Measurements from ENCODE around the gene TFAP2B.

Gene TFAP2B

DNA sequence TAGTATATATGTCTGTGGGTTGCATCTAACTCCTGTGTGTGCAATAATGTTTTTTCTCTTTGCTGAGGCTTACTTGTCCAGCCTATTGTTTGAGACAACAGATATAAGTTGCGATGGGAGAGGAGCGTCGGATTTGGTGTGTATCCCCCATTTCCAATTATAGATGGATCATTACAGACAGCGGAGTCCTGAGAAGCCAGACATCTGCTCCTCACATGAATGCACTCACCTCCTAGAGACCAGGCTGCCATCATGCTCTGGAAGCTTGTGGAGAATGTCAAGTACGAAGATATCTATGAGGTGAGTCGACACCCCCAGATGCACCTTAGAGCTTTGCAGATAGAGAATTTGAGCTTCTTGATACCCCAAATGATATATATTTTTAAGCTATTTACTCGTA is at the start of gene TFAP2B:
TSS of gene TFAP2B (plus strand) at position 199 of the 400 bp plus-strand sequence. CDS start at position 220, 21 bp downstream.
- Histone ChIP-seq H3K9me3 (ENCODE audit: control insufficient read depth, low read length) (no peaks in the 10 kb centered on the region), H3K4me3 (ENCODE audit: low read length) (peak within 1 kb of the TSS; percentile 46), H3K9ac (ENCODE audit: low read length) (no peak within 1 kb of the TSS), H3K36me3 (ENCODE audit: control insufficient read depth, insufficient read depth, low read length, severe bottlenecking) (no peaks in the 10 kb centered on the region), H3K4me1 (ENCODE audit: control insufficient read depth, insufficient read depth, low read length) (no peaks in the 10 kb centered on the region), H3K27me3 (replicated peaks; ENCODE audit: control insufficient read depth, insufficient read depth, low read length) (peaks cover 63% of the 10 kb centered on the region)
- no peak for DNase-seq (ENCODE audit: low read depth)

DNA sequence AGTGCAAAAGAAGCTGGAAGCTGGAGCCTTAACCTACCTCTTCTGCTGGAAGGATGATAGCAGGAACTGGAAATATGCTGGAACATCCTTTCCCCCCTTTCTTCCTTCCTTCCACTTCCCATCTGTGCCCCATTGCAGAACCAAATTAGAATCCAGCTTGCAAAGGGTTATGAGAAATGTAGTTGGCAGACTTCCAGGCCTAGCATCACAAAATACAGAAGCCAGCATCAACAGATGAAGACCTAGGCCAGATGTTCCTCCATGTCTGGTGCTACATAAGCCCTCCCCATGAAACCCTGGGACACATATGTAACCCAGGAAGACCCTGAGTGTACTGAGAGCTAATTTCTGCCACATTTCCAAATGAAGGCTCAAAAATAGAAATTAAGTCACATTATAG is 40.0 kb upstream of the TFAP2B start:
- H3K4me1 ChIP-seq (ENCODE audit: control insufficient read depth, insufficient read depth, low read length) = no peaks in the 10 kb centered on the region
- H3K9ac ChIP-seq (ENCODE audit: low read length) = no peak overlapping the region
- H3K9me3 ChIP-seq (ENCODE audit: control insufficient read depth, low read length) = no peaks in the 10 kb centered on the region
- H3K27me3 ChIP-seq (replicated peaks; ENCODE audit: control insufficient read depth, insufficient read depth, low read length) = no peaks in the 10 kb centered on the region
- no peak for DNase-seq (ENCODE audit: low read depth)
- H3K4me3 ChIP-seq (ENCODE audit: low read length) = no peak overlapping the region
- no peaks in the 10 kb centered on the region for H3K36me3 ChIP-seq (ENCODE audit: control insufficient read depth, insufficient read depth, low read length, severe bottlenecking)

DNA sequence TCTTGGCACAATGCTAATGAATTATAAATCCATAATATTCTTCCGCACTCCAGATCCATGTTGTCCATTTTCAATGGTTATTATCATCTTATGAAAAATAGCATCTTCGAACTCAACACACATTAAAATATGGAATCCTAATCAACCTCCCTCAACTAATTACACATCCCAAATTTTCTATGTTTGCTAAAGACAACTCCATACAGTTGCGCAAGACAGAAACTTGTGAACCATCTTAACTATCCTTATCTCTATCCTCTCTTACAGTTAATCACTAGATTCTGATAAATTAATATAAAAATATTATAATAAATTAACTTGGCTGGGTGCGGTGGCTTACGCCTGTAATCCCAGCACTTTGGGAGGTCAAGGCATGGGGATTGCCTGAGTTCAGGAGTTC is 38.3 kb upstream of the TFAP2B start:
- Histone ChIP-seq H3K4me3 (ENCODE audit: low read length) (no peak overlapping the region), H3K27me3 (replicated peaks; ENCODE audit: control insufficient read depth, insufficient read depth, low read length) (no peaks in the 10 kb centered on the region), H3K36me3 (ENCODE audit: control insufficient read depth, insufficient read depth, low read length, severe bottlenecking) (no peaks in the 10 kb centered on the region), H3K9ac (ENCODE audit: low read length) (no peak overlapping the region), H3K4me1 (ENCODE audit: control insufficient read depth, insufficient read depth, low read length) (no peaks in the 10 kb centered on the region), H3K9me3 (ENCODE audit: control insufficient read depth, low read length) (no peaks in the 10 kb centered on the region)
- no peak for DNase-seq (ENCODE audit: low read depth)

DNA sequence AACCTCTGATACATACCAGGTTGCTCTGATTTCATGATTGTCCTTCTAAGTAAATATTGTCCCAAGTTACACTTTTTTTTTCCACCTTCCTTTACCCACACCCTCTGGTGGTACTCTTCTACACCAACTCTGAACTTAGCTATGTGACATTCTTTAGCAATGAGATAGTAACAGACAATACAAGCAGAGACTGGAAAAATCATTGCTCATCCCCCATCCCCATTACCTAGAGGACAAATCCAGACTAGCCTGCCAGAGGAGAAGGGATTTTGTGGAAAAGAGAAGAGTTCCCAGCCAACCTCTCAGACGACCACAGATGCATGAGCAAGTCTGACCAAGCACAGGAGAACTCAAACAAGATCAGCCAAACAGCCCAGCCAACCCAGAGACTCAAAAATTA is 32.8 kb upstream of the TFAP2B start:
- Histone ChIP-seq H3K4me1 (ENCODE audit: control insufficient read depth, insufficient read depth, low read length) (no peaks in the 10 kb centered on the region), H3K36me3 (ENCODE audit: control insufficient read depth, insufficient read depth, low read length, severe bottlenecking) (no peaks in the 10 kb centered on the region), H3K9ac (ENCODE audit: low read length) (no peak overlapping the region), H3K27me3 (replicated peaks; ENCODE audit: control insufficient read depth, insufficient read depth, low read length) (no peaks in the 10 kb centered on the region), H3K9me3 (ENCODE audit: control insufficient read depth, low read length) (no peaks in the 10 kb centered on the region), H3K4me3 (ENCODE audit: low read length) (no peak overlapping the region)
- DNase-seq (ENCODE audit: low read depth) = no peak

DNA sequence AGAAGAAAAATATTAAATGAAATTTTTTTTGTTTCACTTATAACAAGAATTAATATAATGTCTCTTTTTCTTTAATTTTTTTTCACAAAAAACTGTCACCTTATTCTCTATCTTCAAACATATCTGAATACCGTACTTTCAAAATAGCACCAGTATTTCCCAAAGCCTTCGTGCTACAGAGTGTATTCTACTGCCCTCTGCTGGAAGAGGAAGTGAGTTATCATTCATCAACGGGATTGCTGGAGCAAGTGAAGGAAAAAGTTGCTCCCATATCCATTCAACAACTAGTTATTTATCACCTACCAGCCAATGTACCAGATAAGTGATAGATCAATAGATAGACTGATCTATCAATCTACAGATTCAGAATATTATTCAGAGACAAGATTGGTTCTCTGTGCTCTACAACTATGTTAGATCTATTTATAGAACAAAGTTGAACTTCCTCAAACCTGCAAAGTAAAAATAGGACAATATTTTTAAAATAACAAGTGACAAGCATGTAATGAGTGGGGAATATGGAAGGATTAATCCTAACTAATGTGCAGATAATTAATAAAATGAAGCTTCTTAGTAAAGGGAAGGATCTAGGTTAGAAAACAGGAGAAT is 26.7 kb upstream of the TFAP2B start:
- Histone ChIP-seq H3K4me3 (ENCODE audit: low read length) (no peak overlapping the region), H3K9me3 (ENCODE audit: control insufficient read depth, low read length) (no peaks in the 10 kb centered on the region), H3K9ac (ENCODE audit: low read length) (no peak overlapping the region), H3K27me3 (replicated peaks; ENCODE audit: control insufficient read depth, insufficient read depth, low read length) (peaks cover 3% of the 10 kb centered on the region), H3K36me3 (ENCODE audit: control insufficient read depth, insufficient read depth, low read length, severe bottlenecking) (no peaks in the 10 kb centered on the region), H3K4me1 (ENCODE audit: control insufficient read depth, insufficient read depth, low read length) (no peaks in the 10 kb centered on the region)
- peak; percentile 66 for DNase-seq (ENCODE audit: low read depth)

DNA sequence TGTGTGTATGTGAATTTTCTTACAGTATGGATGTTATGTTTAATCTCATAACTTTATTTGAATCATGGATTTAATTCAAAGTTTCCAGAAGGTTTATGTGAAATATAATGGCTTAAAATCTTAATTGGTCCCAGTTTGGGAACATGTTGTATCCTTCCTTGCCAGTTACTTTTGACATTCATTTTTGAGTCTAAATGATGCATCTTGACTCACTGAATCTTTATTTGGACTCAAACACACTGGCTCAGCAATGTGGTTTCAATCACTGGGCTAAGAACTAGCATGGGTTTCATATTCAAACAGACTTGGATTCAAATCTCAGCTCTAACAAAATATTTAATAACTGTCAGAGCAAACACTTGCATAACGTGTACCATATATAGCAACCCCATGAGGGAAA is 25.9 kb upstream of the TFAP2B start:
- DNase-seq (ENCODE audit: low read depth) = no peak
- no peaks in the 10 kb centered on the region for H3K9me3 ChIP-seq (ENCODE audit: control insufficient read depth, low read length)
- no peaks in the 10 kb centered on the region for H3K36me3 ChIP-seq (ENCODE audit: control insufficient read depth, insufficient read depth, low read length, severe bottlenecking)
- no peak overlapping the region for H3K4me3 ChIP-seq (ENCODE audit: low read length)
- no peaks in the 10 kb centered on the region for H3K4me1 ChIP-seq (ENCODE audit: control insufficient read depth, insufficient read depth, low read length)
- H3K27me3 ChIP-seq (replicated peaks; ENCODE audit: control insufficient read depth, insufficient read depth, low read length) = peaks cover 3% of the 10 kb centered on the region
- no peak overlapping the region for H3K9ac ChIP-seq (ENCODE audit: low read length)

DNA sequence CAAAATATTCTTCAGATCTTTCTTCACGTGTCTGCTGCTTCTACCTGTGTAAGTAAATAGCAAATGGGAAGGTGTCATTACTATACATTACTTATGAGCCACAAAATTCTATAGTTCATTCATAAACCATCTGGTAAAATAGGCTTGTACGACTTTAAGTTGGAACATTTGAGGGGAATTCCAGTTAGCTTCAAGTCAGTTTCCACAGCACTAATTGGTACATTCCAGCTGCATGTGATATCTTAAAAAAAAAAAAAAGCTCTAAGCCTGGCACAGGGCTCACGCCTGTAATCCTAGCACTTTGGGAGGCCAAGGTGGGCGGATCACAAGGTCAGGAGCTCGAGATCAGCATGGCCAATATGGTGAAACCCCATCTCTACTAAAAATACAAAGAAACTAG is 23.1 kb upstream of the TFAP2B start:
- no peaks in the 10 kb centered on the region for H3K9me3 ChIP-seq (ENCODE audit: control insufficient read depth, low read length)
- peaks cover 3% of the 10 kb centered on the region for H3K27me3 ChIP-seq (replicated peaks; ENCODE audit: control insufficient read depth, insufficient read depth, low read length)
- no peak overlapping the region for H3K9ac ChIP-seq (ENCODE audit: low read length)
- H3K4me1 ChIP-seq (ENCODE audit: control insufficient read depth, insufficient read depth, low read length) = no peaks in the 10 kb centered on the region
- H3K36me3 ChIP-seq (ENCODE audit: control insufficient read depth, insufficient read depth, low read length, severe bottlenecking) = no peaks in the 10 kb centered on the region
- H3K4me3 ChIP-seq (ENCODE audit: low read length) = no peak overlapping the region
- DNase-seq (ENCODE audit: low read depth) = no peak

DNA sequence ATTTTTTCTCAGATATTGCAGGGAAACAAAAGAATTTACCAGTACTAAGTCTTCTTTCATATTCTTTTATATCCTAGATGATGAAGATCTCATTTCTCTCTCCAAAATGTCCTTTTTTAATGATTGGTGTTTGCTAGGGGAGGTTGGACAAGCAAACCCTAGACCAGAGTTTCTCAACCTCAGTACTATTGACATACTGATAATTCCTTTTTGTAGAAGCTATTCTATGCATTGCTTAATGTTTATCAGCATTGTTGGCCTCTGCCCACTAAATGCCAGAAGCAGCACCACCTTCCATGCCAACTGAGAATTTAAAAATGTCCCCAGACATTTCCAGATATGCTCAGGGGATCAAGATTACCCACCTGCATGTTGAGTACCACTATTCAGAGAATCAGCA is 14.4 kb upstream of the TFAP2B start:
- Histone ChIP-seq H3K36me3 (ENCODE audit: control insufficient read depth, insufficient read depth, low read length, severe bottlenecking) (no peaks in the 10 kb centered on the region), H3K4me3 (ENCODE audit: low read length) (no peak overlapping the region), H3K9me3 (ENCODE audit: control insufficient read depth, low read length) (no peaks in the 10 kb centered on the region), H3K4me1 (ENCODE audit: control insufficient read depth, insufficient read depth, low read length) (no peaks in the 10 kb centered on the region), H3K9ac (ENCODE audit: low read length) (no peak overlapping the region), H3K27me3 (replicated peaks; ENCODE audit: control insufficient read depth, insufficient read depth, low read length) (no peaks in the 10 kb centered on the region)
- no peak for DNase-seq (ENCODE audit: low read depth)

DNA sequence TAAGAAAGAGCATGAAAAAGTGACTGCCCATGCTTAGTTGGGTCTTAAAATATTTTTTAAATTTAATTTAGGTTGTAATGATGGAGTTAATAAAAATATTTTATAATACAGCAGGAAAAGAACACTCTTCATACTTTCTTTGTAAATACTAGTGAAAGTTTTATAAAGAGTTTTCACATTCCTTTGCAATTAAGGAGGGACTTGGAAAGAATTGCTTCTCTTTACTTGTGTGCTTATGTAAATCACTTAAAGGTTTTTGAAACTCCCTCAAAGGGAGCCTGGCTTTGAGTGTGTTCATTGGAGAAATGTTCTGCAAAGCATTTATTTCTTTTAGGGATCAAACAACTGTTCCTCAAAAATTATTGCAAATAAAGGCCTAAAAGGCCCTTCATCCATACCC is 11.6 kb upstream of the TFAP2B start:
- Histone ChIP-seq H3K27me3 (replicated peaks; ENCODE audit: control insufficient read depth, insufficient read depth, low read length) (no peaks in the 10 kb centered on the region), H3K9ac (ENCODE audit: low read length) (no peak overlapping the region), H3K9me3 (ENCODE audit: control insufficient read depth, low read length) (no peaks in the 10 kb centered on the region), H3K36me3 (ENCODE audit: control insufficient read depth, insufficient read depth, low read length, severe bottlenecking) (no peaks in the 10 kb centered on the region), H3K4me1 (ENCODE audit: control insufficient read depth, insufficient read depth, low read length) (no peaks in the 10 kb centered on the region), H3K4me3 (ENCODE audit: low read length) (no peak overlapping the region)
- DNase-seq (ENCODE audit: low read depth) = no peak

DNA sequence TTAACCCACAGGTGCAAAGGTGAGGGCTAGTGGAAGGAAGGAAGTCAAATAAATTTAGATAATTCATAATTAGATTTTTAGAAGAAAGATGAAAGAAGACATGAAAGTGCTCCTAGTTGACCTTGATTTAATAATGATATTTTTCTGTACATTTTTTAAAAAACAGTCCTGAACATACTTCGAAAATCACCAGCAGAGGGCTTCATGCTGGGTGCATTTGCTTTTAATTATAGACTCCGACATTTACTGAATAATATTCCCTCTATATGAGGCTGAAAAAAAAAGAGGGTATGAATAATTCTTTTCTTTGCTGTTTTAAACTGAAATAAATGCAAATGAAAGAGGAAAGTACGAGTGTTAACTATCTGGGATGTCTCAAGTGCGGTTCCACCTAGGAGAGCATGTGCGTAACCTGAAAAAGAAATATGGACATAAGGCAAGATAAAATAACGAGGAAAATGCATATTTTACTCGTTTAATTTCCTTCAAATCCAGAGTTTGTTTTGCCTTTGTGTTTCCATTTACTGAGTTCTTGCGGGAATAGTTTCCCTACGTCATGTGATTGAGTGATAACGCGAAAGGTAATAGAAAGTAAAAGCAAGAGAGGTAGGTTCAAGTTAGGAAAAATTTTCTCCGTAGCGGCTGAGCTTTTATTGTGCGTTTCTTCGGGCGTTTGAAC is 3.1 kb upstream of the TFAP2B start:
- Histone ChIP-seq H3K27me3 (replicated peaks; ENCODE audit: control insufficient read depth, insufficient read depth, low read length) (peaks cover 38% of the 10 kb centered on the region), H3K36me3 (ENCODE audit: control insufficient read depth, insufficient read depth, low read length, severe bottlenecking) (no peaks in the 10 kb centered on the region), H3K4me3 (ENCODE audit: low read length) (peak overlapping the region; percentile 78), H3K9me3 (ENCODE audit: control insufficient read depth, low read length) (no peaks in the 10 kb centered on the region), H3K4me1 (ENCODE audit: control insufficient read depth, insufficient read depth, low read length) (no peaks in the 10 kb centered on the region), H3K9ac (ENCODE audit: low read length) (peak overlapping the region; percentile 8)
- DNase-seq (ENCODE audit: low read depth) = peak; percentile 70

DNA sequence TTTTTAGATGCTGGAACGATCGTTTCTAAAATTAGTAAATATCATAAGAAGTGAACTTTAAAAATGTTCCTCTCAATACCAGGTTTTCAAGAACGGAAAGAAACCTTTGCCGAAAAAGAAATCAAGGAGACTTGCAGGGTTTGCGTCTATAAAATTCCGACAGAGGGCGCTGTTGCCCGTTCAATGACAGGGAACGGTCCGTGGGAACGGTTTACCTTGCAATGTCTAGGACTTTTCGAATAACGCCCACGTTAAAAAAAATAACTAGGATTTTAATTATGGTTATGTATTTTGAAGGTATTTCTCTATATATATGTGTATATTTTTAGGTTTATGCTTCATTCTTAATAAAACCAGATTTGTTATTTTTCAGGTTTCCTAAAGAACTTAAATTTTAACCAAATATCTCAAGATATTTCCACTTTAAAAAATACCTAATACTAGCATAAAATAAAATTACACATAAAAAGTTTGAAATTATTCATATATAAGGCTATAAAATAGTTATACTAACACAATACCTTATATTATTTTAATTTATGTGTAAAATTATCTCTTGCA is 2.5 kb upstream of the TFAP2B start:
- peak; percentile 90 for DNase-seq (ENCODE audit: low read depth)
- Histone ChIP-seq H3K4me3 (ENCODE audit: low read length) (peak overlapping the region; percentile 78), H3K27me3 (replicated peaks; ENCODE audit: control insufficient read depth, insufficient read depth, low read length) (peaks cover 45% of the 10 kb centered on the region)

More for the DNA sequence above, 2.5 kb upstream of the TFAP2B start:
- Histone ChIP-seq H3K4me1 (ENCODE audit: control insufficient read depth, insufficient read depth, low read length) (no peaks in the 10 kb centered on the region), H3K9ac (ENCODE audit: low read length) (peak overlapping the region; percentile 8), H3K9me3 (ENCODE audit: control insufficient read depth, low read length) (no peaks in the 10 kb centered on the region), H3K36me3 (ENCODE audit: control insufficient read depth, insufficient read depth, low read length, severe bottlenecking) (no peaks in the 10 kb centered on the region)
